ENCODE data around the gene ATXN2. TPM values are rescaled to one million over a fixed set of nuclear protein-coding genes. Genes with fewer than 3 reads are reported as not detected.

ATXN2 gene, protein sequence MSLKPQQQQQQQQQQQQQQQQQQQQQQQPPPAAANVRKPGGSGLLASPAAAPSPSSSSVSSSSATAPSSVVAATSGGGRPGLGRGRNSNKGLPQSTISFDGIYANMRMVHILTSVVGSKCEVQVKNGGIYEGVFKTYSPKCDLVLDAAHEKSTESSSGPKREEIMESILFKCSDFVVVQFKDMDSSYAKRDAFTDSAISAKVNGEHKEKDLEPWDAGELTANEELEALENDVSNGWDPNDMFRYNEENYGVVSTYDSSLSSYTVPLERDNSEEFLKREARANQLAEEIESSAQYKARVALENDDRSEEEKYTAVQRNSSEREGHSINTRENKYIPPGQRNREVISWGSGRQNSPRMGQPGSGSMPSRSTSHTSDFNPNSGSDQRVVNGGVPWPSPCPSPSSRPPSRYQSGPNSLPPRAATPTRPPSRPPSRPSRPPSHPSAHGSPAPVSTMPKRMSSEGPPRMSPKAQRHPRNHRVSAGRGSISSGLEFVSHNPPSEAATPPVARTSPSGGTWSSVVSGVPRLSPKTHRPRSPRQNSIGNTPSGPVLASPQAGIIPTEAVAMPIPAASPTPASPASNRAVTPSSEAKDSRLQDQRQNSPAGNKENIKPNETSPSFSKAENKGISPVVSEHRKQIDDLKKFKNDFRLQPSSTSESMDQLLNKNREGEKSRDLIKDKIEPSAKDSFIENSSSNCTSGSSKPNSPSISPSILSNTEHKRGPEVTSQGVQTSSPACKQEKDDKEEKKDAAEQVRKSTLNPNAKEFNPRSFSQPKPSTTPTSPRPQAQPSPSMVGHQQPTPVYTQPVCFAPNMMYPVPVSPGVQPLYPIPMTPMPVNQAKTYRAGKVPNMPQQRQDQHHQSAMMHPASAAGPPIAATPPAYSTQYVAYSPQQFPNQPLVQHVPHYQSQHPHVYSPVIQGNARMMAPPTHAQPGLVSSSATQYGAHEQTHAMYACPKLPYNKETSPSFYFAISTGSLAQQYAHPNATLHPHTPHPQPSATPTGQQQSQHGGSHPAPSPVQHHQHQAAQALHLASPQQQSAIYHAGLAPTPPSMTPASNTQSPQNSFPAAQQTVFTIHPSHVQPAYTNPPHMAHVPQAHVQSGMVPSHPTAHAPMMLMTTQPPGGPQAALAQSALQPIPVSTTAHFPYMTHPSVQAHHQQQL
- 10 to 100 TPM; 36.6 to 66.2 (median 64.0) TPM for total RNA-seq

DNA sequence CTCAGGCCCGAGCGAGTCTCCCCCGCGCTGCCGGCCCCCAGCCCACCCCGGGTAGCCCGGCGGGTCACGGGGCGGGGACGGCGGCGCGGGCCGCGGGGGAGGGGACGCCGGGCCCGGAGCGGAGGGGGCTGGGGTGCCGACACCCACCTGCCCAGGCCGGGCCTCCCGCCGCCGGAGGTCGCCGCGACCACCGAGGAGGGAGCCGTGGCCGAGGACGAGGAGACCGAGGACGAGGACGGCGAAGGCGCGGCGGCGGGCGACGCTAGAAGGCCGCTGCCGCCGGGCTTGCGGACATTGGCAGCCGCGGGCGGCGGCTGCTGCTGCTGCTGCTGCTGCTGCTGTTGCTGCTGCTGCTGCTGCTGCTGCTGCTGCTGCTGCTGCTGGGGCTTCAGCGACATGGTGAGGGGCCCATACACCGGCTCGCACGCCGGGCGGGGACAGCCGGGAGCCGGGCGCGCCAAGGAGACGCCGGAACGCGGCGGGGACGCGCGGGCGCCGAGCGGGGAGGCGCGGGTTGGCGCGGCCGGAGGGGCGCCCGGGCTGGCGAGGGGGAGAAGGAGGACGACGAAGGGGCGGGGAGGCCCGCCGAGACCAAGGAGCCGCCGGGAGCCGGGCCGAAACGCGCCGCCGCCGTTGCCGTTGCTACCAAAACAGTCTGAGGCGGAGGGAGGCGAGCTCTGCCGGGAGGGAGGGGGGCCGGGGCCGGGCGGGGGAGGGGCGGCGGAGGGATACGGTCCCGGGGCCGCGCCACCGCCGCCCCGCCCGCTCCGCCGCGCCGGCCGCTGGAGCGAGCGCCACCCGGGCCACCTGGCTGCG, at the start of gene ATXN2:
Gene ATXN2 (minus strand): TSS at position 679 of the 816 bp plus-strand sequence. CDS start 281 bp downstream, at position 398.
- peaks cover 0 to 10% of the 10 kb centered on the region in 2 donors for H3K4me1 ChIP-seq
- no peaks in the 10 kb centered on the region for H3K27me3 ChIP-seq
- intact Hi-C loops (cut with DNase I; ENCODE audit: low total_unique reads), result no loop called here
- peak within 1 kb of the TSS; percentile 94 to 99 for H3K27ac ChIP-seq
- peak within 1 kb of the TSS; percentile 86 to 96 (median 96) for H3K4me3 ChIP-seq
- H3K9me3 ChIP-seq, result no peaks in the 10 kb centered on the region
- TF ChIP-seq POLR2AphosphoS5 (IDR thresholded peaks at IDR 0.05), result no peak
- no peak for TF ChIP-seq POLR2A (IDR thresholded peaks at IDR 0.05)
- TF ChIP-seq, protein P1, sequence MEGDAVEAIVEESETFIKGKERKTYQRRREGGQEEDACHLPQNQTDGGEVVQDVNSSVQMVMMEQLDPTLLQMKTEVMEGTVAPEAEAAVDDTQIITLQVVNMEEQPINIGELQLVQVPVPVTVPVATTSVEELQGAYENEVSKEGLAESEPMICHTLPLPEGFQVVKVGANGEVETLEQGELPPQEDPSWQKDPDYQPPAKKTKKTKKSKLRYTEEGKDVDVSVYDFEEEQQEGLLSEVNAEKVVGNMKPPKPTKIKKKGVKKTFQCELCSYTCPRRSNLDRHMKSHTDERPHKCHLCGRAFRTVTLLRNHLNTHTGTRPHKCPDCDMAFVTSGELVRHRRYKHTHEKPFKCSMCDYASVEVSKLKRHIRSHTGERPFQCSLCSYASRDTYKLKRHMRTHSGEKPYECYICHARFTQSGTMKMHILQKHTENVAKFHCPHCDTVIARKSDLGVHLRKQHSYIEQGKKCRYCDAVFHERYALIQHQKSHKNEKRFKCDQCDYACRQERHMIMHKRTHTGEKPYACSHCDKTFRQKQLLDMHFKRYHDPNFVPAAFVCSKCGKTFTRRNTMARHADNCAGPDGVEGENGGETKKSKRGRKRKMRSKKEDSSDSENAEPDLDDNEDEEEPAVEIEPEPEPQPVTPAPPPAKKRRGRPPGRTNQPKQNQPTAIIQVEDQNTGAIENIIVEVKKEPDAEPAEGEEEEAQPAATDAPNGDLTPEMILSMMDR (IDR thresholded peaks at IDR 0.05), result no peak
- no peaks in the 10 kb centered on the region for H3K36me3 ChIP-seq
- peak; percentile 27 to 57 for DNase-seq (ENCODE audit: low spot score in 2 of 2)

DNA sequence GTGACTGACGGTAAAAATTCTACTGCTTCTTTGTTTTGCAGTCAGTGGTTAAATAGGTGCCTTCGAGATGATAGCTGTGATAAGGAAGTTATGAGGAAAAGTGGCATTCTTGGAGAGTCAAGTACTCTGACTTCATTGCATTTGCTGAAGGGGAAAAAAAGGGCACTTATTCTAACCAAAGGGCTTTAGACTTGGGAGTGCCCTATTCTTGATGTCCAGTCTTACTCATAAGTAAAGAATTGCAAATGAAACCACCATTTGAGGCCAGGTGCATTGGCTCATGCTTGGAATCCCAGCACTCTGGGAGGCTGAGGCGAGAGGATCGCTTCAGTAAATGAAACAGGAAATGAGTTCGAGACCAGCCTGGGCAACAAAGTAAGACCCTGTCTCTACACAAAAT, 46.3 kb upstream of the ATXN2 start:
- Histone ChIP-seq H3K4me1 (no peaks in the 10 kb centered on the region), H3K9me3 (no peaks in the 10 kb centered on the region), H3K27me3 (no peaks in the 10 kb centered on the region), H3K27ac (no peak overlapping the region), H3K36me3 (peaks cover 4% of the 10 kb centered on the region), H3K4me3 (no peak overlapping the region)
- TF ChIP-seq POLR2A (IDR thresholded peaks at IDR 0.05), result no peak
- no peak for DNase-seq (ENCODE audit: low spot score in 2 of 2)
- intact Hi-C loops (cut with DNase I; ENCODE audit: low total_unique reads), result no loop called here

DNA sequence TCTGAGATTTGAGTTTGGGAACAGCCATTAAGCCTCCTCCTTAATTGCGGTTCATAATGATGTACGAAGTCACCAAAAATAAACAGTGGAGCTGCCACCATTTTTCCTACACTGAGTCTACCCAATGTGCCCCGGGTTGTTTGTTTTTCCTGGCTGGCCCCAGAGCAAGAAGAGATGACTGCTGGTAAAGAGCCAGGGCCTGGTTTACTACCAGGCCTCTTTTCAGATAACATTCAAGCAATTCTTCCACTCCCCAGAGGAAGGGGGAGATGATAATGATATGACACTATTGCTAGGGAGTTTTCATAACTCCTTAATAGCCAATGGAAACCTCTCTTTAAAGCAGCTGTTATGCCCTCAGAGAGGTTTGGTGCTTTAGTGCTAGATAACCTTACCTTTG, 44.3 kb upstream of the ATXN2 start:
- Histone ChIP-seq H3K27ac (peak overlapping the region in 1 of 2 donors; percentile 39), H3K9me3 (no peaks in the 10 kb centered on the region), H3K27me3 (no peaks in the 10 kb centered on the region), H3K36me3 (peaks cover 4% of the 10 kb centered on the region), H3K4me3 (no peak overlapping the region), H3K4me1 (no peaks in the 10 kb centered on the region)
- intact Hi-C loops (cut with DNase I; ENCODE audit: low total_unique reads), result no loop called here
- TF ChIP-seq POLR2A (IDR thresholded peaks at IDR 0.05), result no peak
- TF ChIP-seq, protein P1 (IDR thresholded peaks at IDR 0.05), result no peak
- TF ChIP-seq POLR2AphosphoS5 (IDR thresholded peaks at IDR 0.05), result no peak
- DNase-seq (ENCODE audit: low spot score in 2 of 2), result no peak

DNA sequence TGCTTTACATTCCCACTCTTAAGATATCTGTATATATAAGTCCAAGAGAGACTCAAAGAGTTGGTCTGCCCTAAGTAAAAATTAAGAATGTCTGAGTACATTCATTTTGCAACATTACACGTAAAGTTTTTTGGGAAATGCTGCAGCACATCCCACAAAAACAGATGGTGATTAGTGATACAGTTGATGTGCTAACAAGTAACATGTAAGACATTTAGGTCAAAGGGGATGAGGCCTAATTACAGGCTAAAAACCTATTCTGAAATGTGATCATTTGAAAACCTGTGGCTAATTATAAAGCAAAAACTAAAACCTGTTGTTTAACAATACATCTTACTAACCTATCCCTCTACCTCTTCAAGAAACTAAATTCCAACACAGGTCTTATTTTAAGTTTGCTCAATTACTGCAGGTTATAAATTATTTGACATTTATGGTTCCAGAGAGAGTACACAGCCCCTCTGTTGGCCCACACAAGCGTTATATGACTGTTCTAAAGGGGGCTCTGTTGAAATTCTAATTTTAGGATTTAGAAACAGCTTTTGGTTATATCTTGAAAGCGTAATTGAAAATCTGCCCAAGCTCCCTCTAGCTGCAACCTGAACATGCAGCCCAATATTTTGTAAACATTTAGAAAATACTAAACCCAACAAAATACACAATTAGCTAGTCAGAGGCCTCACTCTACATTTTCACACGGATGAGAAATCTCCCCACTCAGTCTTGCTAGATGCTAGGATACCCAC, 43.7 kb upstream of the ATXN2 start:
- Histone ChIP-seq H3K27ac (peak overlapping the region in 1 of 2 donors; percentile 39), H3K27me3 (no peaks in the 10 kb centered on the region), H3K9me3 (no peaks in the 10 kb centered on the region), H3K36me3 (peaks cover 4% of the 10 kb centered on the region), H3K4me3 (no peak overlapping the region), H3K4me1 (no peaks in the 10 kb centered on the region)
- intact Hi-C loops (cut with DNase I; ENCODE audit: low total_unique reads), result no loop called here
- DNase-seq (ENCODE audit: low spot score in 2 of 2), result no peak
- TF ChIP-seq POLR2AphosphoS5 (IDR thresholded peaks at IDR 0.05) (no peak), POLR2A (IDR thresholded peaks at IDR 0.05) (no peak)
- TF ChIP-seq, protein P1 (IDR thresholded peaks at IDR 0.05), result no peak

Measured in breast epithelium (tissue), 4 donors.